GM18873 (cell line): Measurements from ENCODE around the gene MTOR.
"Not testable (repeated sequence)": the region's sequence is repeated elsewhere in the genome, so short reads cannot be mapped to it uniquely, and the experiment has no call there.

Source experiments
- ATAC-seq: cut with Tn5 transposase; IDR thresholded peaks from one replicate; pipeline ENCODE4 v1.9.1; 2021; ENCODE audit warnings: mild to moderate bottlenecking, moderate library complexity, moderate number of reproducible peaks; ENCODE audit not compliant: unreplicated experiment, low FRiP score

The MTOR gene

DNA sequence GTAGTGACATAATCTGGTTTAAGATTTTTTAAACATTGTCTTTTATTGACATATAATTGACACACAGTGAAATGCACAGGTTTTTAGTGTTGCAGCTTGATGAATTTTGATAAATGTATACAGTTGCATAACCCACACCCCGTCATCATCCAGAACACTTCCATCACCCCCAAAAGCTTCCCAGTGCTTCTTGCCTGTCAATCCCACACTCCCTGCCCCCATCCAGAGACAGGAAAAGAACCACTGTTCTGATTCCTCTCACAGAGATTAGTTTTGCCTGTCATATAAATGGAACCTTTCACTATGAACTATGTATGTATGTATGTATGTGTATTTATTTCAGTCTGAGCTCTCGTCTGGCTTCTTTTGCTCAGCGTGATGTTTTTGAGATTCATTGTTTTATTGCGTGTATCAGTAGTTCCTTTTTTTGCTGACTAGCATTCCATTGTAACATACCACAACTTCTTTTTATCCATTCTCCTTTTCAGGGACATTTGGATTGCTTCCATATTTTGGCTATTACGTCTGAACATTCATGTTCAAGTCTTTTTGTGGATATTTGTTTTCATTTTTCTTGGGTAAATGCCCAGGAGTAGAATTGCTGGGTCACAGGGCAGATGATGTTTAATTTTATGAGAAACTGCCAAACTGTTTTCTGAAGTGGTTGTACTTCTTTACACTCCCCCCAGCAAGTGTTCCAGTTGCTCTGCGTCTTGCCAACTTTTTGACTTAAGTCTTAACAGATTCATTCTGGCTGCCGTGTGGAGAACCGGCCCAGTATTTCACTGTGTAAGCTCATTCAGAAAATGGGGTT, 19.4 kb upstream of the MTOR start:
- no peak for ATAC-seq

DNA sequence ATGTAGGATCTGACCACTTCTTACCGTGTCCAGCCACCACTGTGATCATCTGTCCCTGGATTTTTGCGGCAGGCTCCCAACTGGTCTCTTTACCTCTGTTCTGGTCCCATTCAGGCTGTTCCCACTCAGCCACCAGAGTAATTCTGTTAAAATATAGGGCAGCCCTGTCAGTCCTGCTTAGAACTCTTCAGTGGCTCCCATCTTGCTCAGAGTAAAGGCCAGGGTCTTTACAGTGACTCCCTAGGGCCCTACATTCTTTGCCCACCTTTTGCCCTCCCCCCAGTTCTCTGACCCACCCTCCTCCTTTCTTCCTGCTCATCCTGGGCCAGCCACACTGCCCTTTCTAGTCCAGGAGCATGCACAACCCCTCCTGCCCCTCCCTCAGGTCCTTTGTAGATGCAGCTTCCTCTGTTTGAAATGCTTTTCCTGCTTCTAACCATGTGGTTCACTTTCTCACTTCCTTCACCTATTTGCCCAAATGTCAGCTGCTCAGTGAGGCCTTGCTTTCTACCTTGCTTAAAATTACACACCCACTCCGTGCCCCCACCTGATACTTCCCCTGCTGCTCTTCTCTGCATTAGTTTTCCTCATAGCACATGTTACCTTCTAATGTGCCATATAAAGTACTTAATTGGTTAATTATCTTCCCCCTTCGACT, 18.5 kb upstream of the MTOR start:
- no peak for ATAC-seq

DNA sequence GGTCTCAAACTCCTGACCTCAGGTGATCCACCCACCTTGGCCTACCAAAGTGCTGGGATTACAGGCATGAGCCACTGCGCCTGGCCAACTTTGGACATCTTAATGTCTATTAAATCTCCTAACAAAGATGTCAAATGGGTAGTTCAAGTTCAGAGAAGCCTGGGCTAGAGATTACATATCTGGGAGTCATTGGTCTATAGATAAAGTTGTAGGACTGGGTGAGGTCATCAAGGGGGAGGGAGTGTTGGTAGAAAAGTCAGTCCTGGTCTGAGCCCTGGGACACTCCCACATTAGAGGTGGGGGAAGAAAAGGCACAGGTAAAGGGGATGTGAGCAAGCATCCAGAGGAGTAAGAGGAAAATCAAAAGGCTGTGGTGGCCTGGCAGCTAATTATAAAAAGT, 17.3 kb upstream of the MTOR start:
- ATAC-seq: no peak

DNA sequence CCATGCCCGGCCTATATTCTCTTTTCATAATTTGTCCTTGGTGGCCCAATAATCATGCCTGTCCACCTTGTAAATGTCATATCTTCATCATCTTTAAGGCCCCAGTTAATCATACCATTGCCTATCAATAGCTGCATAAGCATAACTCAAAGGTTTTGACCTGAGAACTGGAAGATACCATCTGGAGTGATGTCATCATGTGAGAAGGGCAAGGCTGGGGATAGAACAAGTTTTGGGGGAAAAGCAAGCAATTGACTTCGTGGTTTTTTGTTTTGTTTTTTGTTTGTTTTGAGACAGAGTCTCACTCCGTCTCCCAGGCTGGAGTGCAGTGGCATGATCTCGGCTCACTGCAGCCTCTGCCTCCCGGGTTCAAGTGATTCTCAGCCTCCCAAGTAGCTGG, 16.8 kb upstream of the MTOR start:
- no peak for ATAC-seq

DNA sequence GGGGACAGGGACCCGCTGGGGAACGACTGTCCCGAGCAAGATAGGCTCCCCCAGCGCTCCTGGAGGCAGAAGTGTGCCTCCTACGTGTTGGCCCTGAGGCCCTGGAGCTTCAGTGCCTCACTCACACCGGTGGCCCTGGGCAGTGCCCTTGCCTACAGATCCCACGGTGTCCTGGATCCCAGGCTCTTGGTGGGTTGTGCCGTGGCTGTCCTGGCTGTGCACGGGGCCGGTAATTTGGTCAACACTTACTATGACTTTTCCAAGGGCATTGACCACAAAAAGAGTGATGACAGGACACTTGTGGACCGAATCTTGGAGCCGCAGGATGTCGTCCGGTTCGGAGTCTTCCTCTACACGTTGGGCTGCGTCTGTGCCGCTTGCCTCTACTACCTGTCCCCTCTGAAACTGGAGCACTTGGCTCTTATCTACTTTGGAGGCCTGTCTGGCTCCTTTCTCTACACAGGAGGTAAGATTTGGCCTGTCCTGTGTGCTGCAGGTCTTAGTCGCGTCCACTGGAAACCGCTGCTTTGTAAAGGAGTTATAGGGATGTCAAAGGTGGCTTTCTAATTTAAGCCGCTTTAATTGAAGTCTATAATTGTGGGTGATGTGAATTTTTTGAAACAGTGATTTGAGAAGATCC, 11.4 kb upstream of the MTOR start:
- peak; percentile 26 for ATAC-seq

DNA sequence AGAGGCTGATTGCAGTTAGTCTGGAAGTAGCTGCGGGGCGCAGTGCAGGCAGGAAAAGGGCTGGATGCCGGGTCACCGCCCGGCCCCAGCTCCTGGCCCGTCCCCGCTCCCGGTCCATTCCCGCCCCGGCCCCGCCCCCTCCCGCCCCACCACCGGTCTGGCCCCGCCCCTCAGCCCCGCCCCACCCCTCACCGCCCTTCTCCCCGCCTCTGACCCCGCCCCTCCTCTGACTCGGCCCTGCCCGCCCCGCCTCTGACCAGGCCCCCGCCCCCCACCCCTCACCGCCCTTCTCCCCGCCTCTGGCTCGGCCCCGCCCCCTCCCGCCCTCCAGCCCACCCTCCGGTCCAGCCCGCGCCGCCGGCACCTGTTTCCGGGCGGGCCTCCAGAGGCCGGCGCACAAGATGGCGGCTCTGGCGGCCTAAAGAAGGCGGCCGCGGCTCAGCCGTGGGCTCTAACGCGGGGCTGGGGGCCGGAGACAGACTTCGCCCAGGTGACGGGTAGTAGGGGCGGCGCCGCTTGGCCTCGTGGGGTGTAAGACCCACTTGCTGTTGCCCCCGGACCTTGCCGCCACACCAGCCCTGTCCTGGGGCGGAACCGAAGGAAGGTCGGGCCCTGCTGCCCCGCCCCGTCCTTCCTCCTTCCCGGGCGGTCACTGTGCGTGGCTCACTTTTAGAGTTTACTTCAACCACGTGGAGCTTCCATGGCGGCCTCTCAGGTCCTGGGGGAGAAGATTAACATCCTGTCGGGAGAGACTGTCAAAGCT, 10.7 kb upstream of the MTOR start, which contains the start of gene UBIAD1:
UBIAD1 (plus strand) TSS at position 367 of the 763 bp plus-strand sequence; CDS start at position 701, 334 bp downstream.
- peak; percentile 60 for ATAC-seq

DNA sequence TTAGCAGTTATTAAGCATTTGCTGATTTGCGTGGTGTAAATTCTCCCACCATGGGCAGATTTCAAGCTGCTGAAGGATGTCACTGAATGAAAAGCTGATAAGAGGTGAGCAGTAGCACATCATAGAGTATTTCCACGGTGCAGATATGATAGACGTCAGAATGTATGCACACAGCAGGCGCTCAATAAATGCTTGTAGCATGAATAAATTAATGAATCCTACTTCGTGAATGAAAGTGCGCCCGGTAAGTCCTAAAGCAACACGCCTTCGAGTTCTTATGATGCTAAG, 10.1 kb upstream of the MTOR start:
- ATAC-seq: no peak

DNA sequence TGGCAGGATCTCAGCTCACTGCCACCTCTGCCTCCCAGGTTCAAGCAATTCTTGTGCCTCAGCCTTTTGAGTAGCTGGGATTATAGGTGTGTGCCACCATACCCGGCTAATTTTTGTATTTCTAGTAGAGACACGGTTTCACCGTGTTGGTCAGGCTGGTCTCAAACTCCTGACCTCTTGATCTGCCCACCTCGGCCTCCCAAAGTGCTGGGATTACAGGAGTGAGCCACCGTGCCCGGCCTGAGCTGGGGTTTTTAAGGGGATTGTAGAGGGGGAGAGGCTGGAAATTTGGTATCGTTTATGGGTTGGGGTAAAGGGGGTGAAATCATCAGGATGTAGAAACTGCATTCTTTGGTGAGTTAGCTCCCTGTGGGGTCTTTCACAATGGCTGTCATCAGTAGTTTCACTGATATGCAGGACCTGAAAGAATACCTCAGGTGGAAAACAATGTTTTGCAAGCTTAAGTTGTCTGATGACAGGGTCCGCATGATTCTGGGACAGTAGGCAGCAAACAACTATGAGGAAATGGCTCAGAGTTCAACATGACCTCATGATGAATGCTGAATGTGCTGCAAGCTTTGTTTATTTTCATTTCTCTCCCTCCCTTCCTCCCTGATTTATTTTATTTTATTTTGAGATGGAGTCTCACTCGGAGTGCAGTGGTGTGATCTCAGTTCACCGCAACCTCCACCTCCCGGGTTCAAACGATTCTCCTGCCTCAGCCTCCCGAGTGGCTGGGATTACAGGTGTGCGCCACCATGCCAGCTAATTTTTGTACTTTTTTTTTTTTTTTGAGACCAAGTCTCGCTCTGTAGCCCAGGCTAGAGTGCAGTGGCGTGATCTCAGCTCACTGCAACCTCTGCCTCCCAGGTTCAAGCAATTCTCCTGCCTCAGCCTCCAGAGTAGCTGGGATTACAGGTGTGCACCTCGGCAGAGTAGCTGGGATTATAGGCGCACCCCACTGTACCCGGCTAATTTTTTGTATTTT, 5.3 kb upstream of the MTOR start:
- ATAC-seq: not testable (repeated sequence)

DNA sequence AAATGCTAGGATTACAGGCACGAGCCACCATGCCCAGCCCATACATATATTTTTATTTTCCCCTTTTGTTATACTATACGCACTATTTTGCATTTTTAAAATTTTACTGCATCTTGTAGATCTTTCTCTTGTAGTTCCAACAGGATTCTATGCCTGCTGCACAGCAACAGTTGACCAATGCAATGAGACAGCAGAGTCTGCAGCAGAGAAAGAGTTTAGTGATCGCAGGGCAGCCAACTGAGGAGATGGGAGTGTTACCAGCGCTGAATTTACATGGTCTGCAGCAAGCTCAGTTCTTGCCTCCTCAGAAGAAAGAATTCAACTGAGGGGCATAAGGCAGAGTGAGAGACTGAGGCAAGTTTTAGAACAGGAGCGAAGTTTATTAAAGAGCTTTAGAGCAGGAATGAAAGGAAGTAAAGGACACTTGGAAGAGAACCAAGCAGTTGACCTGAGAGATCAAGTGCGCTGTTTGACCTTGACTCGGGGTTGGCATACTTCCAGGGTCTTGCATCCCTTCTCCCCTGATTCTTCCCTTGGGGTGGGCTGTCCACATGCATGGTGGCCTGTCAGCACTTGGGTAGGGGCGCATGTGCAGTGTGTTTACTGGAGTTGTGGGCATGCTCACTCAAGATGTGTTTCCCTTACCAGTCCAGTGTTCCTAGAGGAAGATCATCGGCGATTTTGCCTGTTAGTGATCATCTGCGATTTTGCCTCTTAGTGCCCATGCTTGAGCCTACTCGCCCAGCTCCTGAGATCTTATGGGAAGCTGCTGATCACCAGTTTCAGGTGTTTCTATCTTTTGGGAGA, 4.1 kb upstream of the MTOR start:
- ATAC-seq: no peak

DNA sequence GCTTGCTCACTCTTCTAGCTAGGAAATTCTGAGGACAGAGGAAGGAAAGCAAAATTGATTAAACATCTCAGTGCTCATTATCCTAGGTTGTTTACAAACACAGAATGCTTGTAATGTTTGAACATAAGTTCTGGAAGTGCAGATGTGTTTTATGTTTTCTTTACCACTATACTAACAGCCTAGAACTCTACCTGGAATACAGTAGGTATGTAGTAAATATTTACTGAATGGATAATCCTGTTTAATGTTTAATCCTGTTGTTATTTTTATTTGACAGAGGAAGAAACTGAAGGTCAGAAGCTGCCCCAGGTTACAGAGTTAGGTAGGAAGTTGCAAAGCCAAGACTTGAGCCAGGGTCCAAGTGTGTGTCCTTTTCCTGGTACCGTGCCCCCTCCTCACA, 6.1 kb downstream of the MTOR start:
- no peak for ATAC-seq

DNA sequence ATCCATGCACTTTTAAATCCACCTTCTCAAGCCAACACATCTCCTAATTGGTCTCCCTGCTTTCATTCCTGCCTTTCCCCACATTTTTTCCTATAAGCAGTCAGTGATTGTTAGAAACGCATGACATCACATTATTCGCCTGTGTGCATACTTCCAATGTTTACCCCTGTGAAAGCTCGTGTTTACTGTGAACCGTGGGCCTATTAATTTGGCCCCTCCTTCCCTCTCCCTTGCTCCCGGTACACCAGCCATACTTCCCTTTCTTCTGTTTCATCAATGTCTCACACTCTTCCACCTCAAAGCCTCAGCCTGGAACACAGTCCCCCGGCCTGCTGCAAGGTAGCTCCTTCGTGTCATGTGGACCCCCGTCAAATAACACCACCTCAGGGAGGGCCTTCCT, 9.1 kb downstream of the MTOR start:
- ATAC-seq: no peak

DNA sequence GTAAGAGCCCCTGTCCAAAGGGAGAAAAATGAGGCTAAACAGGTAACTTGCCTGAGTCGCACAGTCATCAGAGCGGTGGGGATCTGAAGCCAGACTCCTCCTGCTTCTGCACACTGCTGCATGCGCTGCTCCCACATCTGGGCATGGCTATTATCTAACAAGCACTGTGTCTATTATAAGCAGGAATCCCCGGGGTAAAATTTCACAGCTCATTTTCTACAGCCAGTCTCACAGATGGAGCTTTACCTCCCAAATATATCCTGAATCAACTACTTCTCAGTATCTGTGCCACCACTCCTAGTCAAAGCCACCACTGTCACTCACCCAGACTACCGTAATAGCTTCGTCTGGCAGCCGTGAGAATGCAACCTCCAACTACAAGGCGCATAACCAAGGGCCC, 9.8 kb downstream of the MTOR start:
- no peak for ATAC-seq

DNA sequence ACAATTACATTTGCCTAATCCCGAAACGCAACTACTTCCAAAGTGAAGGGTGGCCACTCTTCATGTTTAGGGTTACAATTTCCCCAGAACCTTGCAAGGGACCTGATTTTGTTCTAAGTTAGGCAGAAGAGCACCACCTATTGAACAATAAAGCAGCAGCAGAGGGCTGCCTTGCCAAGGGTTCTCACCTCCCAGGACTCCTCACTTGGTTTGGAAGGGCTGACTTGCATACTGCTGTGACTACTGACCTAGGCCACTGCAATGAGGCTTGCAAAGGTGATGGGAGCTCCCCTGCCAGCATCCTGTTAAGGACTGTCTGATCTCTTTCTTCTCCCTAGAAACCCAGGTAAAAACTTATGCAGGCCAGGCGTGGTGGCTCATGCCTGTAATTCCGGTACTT, 14.2 kb downstream of the MTOR start:
- no peak for ATAC-seq

DNA sequence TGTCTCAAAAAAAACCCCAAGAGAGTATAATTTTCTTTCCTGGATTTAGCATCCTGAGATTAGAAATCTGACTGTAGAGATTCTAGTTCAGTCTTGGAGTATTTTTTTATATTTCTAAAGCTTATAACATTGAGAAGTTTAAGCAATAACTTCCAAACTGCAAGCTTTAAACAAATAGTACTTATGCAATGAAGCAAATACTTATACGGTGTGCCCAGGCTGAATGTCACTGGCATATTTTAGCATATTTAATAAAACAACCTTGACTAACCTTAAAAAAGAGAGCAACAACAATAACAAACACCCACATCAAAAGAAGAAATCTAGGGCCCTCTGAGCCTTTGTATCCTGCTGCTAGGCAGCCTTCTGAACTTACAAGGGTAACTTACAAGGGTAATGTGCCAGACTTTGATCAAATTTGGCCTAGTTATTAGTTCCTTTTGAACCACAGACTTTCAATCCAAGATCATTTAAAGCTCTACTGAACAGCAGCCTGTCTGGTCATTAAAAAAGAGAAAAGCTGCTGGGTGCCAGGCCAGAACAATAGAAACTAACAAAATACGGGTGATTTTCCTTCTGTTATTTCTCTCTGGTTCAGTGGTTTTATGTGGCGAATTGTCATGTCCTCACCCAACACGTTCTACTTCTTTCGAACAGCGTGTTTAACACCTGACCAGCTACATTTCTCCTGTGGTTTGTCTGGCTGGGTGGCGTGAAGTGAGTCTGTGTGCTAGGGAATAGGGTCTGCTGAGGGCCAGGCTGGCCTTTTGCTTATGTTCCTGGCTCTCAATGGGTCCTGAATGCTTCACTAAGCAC, 16.2 kb downstream of the MTOR start:
- no peak for ATAC-seq

DNA sequence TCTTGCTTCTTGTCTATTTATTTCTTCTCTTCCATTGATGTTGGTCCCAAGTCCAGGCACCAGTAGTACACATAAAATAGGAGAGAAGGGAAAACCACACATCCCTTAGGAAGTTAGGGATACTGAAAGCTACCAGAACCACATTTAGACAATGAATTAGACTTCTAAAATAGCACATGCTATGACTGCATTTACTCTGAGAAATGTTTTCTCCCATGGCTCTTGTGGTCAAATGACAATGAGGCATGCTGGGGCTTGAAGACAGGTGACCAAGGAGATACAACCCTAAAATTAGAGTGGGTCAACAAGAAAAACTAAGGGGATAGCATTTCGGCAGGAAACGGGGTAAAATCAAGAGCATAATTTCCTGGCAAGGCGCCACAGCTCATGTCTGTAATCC, 17.1 kb downstream of the MTOR start:
- ATAC-seq: no peak

DNA sequence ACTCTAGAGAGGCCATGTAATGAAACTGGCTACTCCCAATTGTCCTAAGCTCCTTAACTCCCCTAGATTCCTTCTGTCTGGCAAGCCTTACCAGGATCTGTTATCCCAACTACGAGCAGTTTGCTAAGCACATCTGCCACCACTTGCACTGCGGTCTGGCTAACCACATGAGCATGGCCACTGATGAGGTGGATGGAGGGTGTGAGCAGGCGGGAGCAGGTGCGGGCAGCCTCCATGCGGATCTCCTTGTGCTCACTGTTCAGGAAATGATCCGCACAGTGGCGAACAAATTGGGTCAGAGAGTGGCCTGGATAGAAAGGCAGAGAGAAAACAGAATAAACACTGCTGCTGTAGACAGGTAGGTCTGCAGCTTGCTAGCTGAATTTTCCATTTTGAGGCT, 24.0 kb downstream of the MTOR start:
- no peak for ATAC-seq

DNA sequence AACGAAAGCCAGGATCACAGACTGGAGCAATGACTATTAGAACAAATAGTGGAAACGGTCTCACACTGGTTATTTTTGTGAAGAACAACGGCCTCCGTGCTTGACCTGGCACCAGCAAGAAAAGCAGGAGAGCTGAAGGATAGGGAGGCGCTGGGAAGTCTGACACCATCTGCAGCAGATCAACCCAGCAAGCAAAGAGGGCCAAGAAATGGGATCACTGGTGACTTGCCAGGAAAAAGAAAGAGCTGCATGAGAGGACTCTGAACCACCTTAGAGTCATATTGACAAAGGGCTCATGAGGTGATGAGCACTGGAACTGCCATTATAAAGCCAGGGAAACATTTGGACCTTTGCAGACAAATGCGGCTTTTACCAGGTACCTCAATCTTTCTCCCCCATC, 25.0 kb downstream of the MTOR start:
- ATAC-seq: no peak

DNA sequence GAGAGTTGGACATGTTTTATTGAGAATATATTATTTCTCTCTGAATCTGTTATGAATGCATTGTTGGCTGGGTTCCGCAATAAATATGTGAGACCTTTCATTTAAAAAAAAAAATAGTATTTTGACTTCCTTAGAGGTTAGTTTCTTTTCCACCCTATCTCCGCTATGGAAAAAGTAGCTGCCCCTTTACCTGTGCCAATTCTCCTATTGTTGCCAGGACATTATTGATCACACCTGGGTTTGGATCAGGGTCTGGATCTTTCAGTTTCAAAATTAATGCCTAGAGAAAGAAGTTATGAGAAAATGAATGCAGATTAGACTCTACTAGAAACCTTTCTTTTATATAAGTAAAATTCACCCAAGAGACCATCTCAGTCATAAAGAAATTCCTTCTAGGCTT, 29.1 kb downstream of the MTOR start:
- ATAC-seq: no peak
